NCI-H128 (cell line): ENCODE results near the gene TWF2.

Experiments used
- DNase-seq: peaks from one replicate; lab custom pipeline; 2025; ENCODE audit not compliant: unreplicated experiment; lab: John Stamatoyannopoulos, UW

Gene TWF2

DNA sequence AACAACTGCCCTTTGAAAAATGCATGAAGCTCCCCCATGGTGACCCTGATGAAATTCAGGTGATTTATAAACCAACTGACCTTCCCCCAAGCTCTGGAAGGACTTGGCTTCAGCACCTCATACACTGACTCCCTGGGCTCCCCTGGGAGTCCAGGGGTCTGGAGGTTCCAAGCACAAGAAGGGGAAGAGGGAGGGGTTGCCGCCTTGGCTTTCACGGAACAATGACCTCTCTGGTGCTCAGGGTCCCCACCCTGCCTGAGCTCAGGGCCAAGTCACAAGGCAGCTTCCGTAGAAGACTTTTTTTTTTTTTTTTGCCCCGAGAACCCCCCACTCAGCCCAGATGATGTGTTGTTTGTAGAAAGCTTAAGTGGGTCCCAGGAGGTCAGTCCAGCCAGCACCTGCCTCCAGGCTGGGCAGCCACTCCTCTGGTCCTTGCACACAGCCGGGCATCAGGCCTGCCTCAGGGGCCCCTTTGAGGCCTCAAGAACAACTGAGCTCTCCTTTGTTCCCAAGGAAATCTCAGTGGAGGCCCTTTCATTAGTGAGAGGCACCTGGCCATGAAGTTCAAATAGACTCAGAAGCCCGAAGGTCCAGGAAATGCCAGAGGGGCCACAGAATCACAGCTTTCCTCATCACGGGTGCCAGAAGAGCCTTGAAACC is 55.0 kb downstream of the TWF2 start:
- no peak for DNase-seq

DNA sequence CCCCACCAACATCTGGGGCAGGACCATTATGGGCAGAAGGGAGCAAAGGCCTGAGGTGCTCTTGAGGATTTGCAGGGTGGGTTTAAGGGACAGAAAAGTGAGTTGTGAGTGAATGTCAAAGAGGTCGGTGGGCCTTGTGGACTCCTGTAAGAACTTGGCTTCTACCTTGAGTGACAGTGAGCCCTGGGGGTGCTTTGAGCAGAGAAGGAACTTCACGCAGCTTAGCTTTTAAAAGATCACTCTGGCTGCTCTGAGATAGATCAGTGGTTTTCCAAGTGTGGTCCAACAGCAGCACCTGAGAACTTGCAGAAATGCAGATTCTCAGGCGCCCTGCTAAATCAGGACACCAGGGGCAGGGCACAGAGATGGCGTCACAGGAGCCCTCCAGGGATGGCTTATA is 56.3 kb downstream of the TWF2 start:
- DNase-seq: no peak

DNA sequence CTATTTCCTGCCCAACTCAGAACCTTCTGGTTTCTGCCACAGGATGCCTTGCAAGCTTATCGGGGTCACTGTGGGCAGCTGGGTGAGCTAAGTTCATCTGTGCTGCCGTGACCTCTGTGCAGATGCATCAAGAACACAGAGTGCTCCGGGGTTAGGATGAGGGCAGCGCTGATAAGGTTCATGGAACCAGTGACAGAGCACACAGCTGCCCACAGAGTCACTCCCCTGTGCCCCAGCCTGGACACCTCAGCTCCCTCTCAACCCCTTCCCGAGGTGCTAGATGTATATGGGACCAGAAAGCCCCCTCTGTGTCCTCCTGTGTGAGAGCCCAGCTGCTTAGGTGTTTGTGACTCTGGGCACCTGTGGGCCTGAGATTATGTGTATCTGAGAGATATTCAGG is 56.8 kb downstream of the TWF2 start:
- DNase-seq: no peak

DNA sequence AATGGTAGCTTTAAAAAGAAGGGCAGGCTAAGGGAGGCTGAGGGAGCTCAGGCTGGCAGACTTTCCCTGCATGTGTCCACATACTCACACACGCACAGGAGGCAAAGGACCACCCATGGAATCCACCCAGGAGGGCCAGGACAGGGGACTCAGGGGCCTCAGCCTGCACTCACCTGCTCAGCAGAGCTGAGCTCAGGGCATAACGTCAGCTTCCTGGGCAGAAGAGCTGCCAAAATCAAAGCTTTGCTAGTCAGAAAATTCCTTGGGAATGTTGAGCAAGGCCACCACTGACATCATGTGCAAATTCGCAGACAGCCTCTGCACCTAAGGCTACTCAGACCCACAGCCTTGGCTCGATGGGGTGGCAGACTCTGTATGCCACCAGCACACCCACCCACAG is 57.4 kb downstream of the TWF2 start:
- no peak for DNase-seq
